ENCODE data around the gene ATP6V0E2. TPM values are rescaled to one million over a fixed set of nuclear protein-coding genes. Genes with fewer than 3 reads are reported as not detected.

Gene ATP6V0E2
- total RNA-seq, 2 donors from 2014 or later, result 24.1 TPM

- no peak for TF ChIP-seq POLR2A (IDR thresholded peaks at IDR 0.05)
- TF ChIP-seq, protein P1, sequence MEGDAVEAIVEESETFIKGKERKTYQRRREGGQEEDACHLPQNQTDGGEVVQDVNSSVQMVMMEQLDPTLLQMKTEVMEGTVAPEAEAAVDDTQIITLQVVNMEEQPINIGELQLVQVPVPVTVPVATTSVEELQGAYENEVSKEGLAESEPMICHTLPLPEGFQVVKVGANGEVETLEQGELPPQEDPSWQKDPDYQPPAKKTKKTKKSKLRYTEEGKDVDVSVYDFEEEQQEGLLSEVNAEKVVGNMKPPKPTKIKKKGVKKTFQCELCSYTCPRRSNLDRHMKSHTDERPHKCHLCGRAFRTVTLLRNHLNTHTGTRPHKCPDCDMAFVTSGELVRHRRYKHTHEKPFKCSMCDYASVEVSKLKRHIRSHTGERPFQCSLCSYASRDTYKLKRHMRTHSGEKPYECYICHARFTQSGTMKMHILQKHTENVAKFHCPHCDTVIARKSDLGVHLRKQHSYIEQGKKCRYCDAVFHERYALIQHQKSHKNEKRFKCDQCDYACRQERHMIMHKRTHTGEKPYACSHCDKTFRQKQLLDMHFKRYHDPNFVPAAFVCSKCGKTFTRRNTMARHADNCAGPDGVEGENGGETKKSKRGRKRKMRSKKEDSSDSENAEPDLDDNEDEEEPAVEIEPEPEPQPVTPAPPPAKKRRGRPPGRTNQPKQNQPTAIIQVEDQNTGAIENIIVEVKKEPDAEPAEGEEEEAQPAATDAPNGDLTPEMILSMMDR (IDR thresholded peaks at IDR 0.05), result no peak
- DNase-seq (no peak), ATAC-seq (no peak)
- peaks cover 6 to 7% of the 10 kb centered on the region in 2 donors for H3K36me3 ChIP-seq (replicated peaks in 1 of 2; ENCODE audit: insufficient read depth in 1 of 2, low read depth in 2 of 2)
- H3K27me3 ChIP-seq, result no peaks in the 10 kb centered on the region
- H3K9me3 ChIP-seq, result no peaks in the 10 kb centered on the region
- no peak overlapping the region for H3K27ac ChIP-seq
- 93 to 94% methylated on average over 3 to 18 of the region's 18 CpGs for WGBS, 2 donors
- intact Hi-C loops (cut with DNase I), result no loop called here
- H3K4me1 ChIP-seq, result no peaks in the 10 kb centered on the region
- no peak overlapping the region for H3K4me3 ChIP-seq
Observed at GRCh38 chr7:149862156-149862555, 11.6 kb upstream of the ATP6V0E2 start.

DNA sequence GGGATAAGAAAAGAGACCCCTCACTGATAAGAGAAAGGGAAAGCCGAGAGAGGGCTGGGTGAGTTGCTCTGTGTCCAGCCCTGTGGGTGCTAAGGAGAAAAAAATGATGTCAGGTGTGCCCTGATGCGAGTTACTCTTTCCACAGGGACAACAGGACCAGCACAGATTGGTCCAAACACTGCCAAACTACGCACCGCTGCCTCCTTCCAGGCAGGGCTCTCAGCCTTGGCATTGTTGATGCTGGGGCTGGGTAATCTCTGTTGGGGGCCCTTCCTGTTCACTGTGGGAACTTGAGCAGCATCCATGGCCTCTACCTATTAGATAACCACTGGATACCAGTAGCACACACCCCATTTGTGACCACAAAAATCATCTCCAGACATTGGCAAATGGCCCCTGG is 10.3 kb upstream of the ATP6V0E2 start:
- 89 to 98% methylated on average over 3 to 4 of the region's 4 CpGs for WGBS, 2 donors
- DNase-seq (no peak), ATAC-seq (no peak)
- no peak overlapping the region for H3K27ac ChIP-seq
- H3K4me1 ChIP-seq, result no peaks in the 10 kb centered on the region
- no peak overlapping the region for H3K4me3 ChIP-seq
- intact Hi-C loops (cut with DNase I), result no loop called here
- H3K36me3 ChIP-seq (replicated peaks in 1 of 2; ENCODE audit: insufficient read depth in 1 of 2, low read depth in 2 of 2), result peaks cover 6 to 7% of the 10 kb centered on the region in 2 donors
- H3K9me3 ChIP-seq, result no peaks in the 10 kb centered on the region
- TF ChIP-seq, protein P1 (IDR thresholded peaks at IDR 0.05), result no peak
- TF ChIP-seq POLR2A (IDR thresholded peaks at IDR 0.05), result no peak
- no peaks in the 10 kb centered on the region for H3K27me3 ChIP-seq

- no peaks in the 10 kb centered on the region for H3K27me3 ChIP-seq
- peaks cover 6 to 7% of the 10 kb centered on the region in 2 donors for H3K36me3 ChIP-seq (replicated peaks in 1 of 2; ENCODE audit: insufficient read depth in 1 of 2, low read depth in 2 of 2)
- H3K9me3 ChIP-seq, result no peaks in the 10 kb centered on the region
- no peak for DNase-seq
- WGBS, 2 donors, result 88 to 100% methylated on average over 3 to 8 of the region's 8 CpGs
- intact Hi-C loops (cut with DNase I), result no loop called here
- no peaks in the 10 kb centered on the region for H3K4me1 ChIP-seq
- H3K27ac ChIP-seq, result no peak overlapping the region
- TF ChIP-seq, protein P1 (IDR thresholded peaks at IDR 0.05), result no peak
- no peak for TF ChIP-seq POLR2A (IDR thresholded peaks at IDR 0.05)
- no peak for ATAC-seq
- H3K4me3 ChIP-seq, result no peak overlapping the region
Observed at GRCh38 chr7:149864023-149864422, 9.7 kb upstream of the ATP6V0E2 start.

DNA sequence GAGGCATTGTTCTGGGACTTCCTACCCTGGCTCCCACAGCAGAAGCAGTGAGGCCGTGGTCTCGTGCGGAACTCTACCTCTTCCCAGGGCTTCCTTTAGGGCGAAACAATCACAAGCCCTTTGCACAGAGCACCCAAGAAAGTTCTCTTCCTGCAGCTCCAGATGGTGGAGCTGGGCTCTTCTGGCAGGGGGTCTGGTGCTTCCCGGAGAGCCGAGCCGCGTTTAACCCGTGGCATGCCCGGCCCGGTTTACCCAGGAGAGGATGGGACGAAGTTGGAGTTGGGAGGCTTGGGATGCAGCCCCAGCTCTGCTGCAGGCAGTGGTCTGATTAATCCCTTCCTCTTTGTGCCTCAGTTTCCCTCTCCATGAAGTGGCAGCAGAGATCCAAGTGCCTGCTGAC is 9.0 kb upstream of the ATP6V0E2 start:
- Histone ChIP-seq H3K27me3 (no peaks in the 10 kb centered on the region), H3K9me3 (no peaks in the 10 kb centered on the region), H3K36me3 (replicated peaks in 1 of 2; ENCODE audit: insufficient read depth in 1 of 2, low read depth in 2 of 2) (peaks cover 2 to 7% of the 10 kb centered on the region in 2 donors), H3K4me3 (no peak overlapping the region), H3K4me1 (no peaks in the 10 kb centered on the region), H3K27ac (no peak overlapping the region)
- 91 to 94% methylated on average over 10 of the region's 12 CpGs for WGBS, 2 donors
- intact Hi-C loops (cut with DNase I), result no loop called here
- ATAC-seq (no peak), DNase-seq (no peak)
- TF ChIP-seq, protein P1 (IDR thresholded peaks at IDR 0.05), result no peak
- TF ChIP-seq POLR2A (IDR thresholded peaks at IDR 0.05), result no peak

- Histone ChIP-seq H3K27ac (no peak overlapping the region), H3K27me3 (no peaks in the 10 kb centered on the region), H3K9me3 (no peaks in the 10 kb centered on the region), H3K4me1 (no peaks in the 10 kb centered on the region), H3K4me3 (no peak overlapping the region), H3K36me3 (replicated peaks in 1 of 2; ENCODE audit: insufficient read depth in 1 of 2, low read depth in 2 of 2) (peaks cover 2 to 7% of the 10 kb centered on the region in 2 donors)
- WGBS, 2 donors, result 74 to 89% methylated on average over 5 to 7 of the region's 7 CpGs
- no peak for ATAC-seq
- no peak for DNase-seq
- intact Hi-C loops (cut with DNase I), result no loop called here
- TF ChIP-seq, protein P1 (IDR thresholded peaks at IDR 0.05), result no peak
- no peak for TF ChIP-seq POLR2A (IDR thresholded peaks at IDR 0.05)
Observed at GRCh38 chr7:149865437-149865836, 8.3 kb upstream of the ATP6V0E2 start.

All from body of pancreas (tissue), 4 donors.